ENCODE data around the gene CACNB2. TPM values are rescaled to one million over a fixed set of nuclear protein-coding genes. Genes with fewer than 3 reads are reported as not detected.

Gene CACNB2
- total RNA-seq, 4 donors from 2014 or later = 0.81 to 13.9 (median 4.5) TPM

DNA sequence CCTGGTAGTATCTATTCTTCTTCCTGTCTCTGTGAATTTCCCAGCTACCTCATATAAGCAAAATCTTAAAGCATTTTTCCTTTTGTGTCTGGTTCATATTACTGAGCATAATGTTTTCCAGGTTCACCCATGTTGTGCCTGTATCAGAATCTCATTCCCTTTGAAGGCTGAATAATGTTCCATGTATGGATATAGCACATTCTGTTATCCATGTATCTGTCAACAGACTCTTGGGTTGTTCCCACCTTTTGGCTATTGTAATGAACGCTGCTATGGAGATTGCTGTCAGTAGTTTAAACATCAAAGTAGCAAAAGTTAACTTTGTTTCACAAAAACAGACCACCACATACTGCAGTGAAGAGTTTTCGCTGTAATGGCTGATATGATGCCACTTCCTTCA lies 411.2 kb downstream of the CACNB2 start:
- no peaks in the 10 kb centered on the region for H3K4me1 ChIP-seq
- 97 to 98% methylated on average over 2 of the region's 2 CpGs for WGBS, 2 donors
- H3K4me3 ChIP-seq (replicated peaks in 1 of 3) = no peak overlapping the region
- DNase-seq = no peak
- TF ChIP-seq, protein P1, sequence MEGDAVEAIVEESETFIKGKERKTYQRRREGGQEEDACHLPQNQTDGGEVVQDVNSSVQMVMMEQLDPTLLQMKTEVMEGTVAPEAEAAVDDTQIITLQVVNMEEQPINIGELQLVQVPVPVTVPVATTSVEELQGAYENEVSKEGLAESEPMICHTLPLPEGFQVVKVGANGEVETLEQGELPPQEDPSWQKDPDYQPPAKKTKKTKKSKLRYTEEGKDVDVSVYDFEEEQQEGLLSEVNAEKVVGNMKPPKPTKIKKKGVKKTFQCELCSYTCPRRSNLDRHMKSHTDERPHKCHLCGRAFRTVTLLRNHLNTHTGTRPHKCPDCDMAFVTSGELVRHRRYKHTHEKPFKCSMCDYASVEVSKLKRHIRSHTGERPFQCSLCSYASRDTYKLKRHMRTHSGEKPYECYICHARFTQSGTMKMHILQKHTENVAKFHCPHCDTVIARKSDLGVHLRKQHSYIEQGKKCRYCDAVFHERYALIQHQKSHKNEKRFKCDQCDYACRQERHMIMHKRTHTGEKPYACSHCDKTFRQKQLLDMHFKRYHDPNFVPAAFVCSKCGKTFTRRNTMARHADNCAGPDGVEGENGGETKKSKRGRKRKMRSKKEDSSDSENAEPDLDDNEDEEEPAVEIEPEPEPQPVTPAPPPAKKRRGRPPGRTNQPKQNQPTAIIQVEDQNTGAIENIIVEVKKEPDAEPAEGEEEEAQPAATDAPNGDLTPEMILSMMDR (IDR thresholded peaks at IDR 0.05) = no peak
- TF ChIP-seq POLR2A (IDR thresholded peaks at IDR 0.05) = no peak
- intact Hi-C loops (cut with DNase I) = no loop called here
- H3K27me3 ChIP-seq = no peaks in the 10 kb centered on the region
- H3K9me3 ChIP-seq = no peaks in the 10 kb centered on the region
- H3K36me3 ChIP-seq = peaks cover 4 to 5% of the 10 kb centered on the region in 2 donors
- no peak overlapping the region for H3K27ac ChIP-seq

DNA sequence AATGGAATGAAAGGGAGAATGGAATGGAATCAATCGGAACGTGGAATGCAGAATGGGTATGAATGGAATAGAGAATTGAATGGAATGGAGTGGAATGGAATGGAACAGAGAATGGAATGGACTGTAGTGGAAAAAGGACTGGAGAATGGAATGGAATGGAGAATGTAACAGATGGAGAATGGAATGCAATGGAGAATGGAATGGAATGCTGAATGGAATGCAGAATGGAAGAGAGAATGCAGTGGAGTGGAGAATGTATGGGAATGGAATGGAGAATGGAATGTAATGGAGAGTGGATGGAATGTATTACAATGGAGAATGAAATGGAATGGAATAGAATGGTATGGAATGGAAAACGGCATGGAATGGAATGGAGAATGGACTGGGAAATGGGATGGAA lies 414.3 kb downstream of the CACNB2 start:
- TF ChIP-seq, protein P1 (IDR thresholded peaks at IDR 0.05) = no peak
- no peak overlapping the region for H3K27ac ChIP-seq
- peaks cover 4 to 5% of the 10 kb centered on the region in 2 donors for H3K36me3 ChIP-seq
- no peak for DNase-seq
- H3K4me3 ChIP-seq (replicated peaks in 1 of 3) = no peak overlapping the region
- intact Hi-C loops (cut with DNase I) = no loop called here
- H3K4me1 ChIP-seq = no peaks in the 10 kb centered on the region
- WGBS, 2 donors = 96% methylated on average over 3 of the region's 3 CpGs
- H3K27me3 ChIP-seq = no peaks in the 10 kb centered on the region
- no peaks in the 10 kb centered on the region for H3K9me3 ChIP-seq

DNA sequence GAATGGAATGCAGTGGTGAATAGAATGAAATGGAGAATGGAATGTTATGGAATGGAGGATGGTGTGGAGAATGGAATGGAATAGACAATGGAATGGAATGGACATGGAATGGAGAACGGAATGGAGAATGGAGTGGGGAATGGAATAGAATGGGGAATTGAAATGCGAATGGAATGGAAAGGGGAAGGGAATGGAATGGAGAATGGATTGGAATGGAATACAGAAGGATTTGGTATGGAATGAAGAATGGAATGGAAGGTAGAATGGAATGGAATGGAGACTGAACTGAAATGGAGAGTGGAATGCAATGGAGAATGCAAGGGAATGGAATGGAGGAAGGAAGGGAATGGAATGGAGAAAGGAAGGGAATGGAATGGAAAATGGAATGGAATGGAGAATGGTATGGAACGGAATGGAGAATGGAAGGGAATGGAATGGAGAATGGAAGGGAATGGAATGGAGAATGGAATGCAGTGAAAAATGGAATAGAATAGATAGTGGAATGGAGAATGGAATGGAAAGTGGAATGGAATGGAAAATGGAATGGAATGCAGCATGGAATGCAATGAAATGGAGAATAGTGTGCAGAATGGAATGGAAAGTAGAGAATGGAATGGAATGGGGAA lies 416.4 kb downstream of the CACNB2 start:
- no peak for DNase-seq
- Histone ChIP-seq H3K4me3 (replicated peaks in 1 of 3) (no peak overlapping the region), H3K36me3 (peaks cover 0 to 5% of the 10 kb centered on the region in 2 donors), H3K27ac (no peak overlapping the region), H3K4me1 (no peaks in the 10 kb centered on the region), H3K9me3 (no peaks in the 10 kb centered on the region), H3K27me3 (no peaks in the 10 kb centered on the region)
- WGBS, 2 donors = 94 to 97% methylated on average over 3 of the region's 3 CpGs
- TF ChIP-seq, protein P1 (IDR thresholded peaks at IDR 0.05) = no peak
- no peak for TF ChIP-seq POLR2A (IDR thresholded peaks at IDR 0.05)
- intact Hi-C loops (cut with DNase I) = no loop called here

DNA sequence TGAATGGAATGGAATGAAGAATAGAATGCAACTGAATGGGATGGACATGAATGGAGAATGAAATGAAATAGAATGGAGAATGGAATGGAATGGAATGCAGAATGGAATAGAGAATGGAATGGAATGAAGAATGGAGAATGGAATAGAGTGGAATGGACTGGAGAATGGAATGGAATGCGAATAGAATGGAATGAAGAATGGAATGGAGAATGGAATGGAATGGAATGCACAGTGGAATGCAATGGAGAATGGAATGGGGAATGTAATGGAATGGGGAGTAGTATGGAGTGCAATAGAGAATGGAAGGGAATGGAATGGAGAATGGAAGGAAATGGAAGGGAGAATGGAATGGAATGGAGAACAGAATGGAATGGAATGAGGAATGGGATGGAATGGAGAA lies 417.7 kb downstream of the CACNB2 start:
- no peaks in the 10 kb centered on the region for H3K27me3 ChIP-seq
- no peak overlapping the region for H3K4me3 ChIP-seq (replicated peaks in 1 of 3)
- no peak for DNase-seq
- H3K9me3 ChIP-seq = no peaks in the 10 kb centered on the region
- 95 to 96% methylated on average over 1 of the region's 1 CpG for WGBS, 2 donors
- intact Hi-C loops (cut with DNase I) = no loop called here
- no peaks in the 10 kb centered on the region for H3K4me1 ChIP-seq
- no peak overlapping the region for H3K27ac ChIP-seq
- peaks cover 0 to 5% of the 10 kb centered on the region in 2 donors for H3K36me3 ChIP-seq
- TF ChIP-seq, protein P1 (IDR thresholded peaks at IDR 0.05) = no peak
- TF ChIP-seq POLR2A (IDR thresholded peaks at IDR 0.05) = no peak

DNA sequence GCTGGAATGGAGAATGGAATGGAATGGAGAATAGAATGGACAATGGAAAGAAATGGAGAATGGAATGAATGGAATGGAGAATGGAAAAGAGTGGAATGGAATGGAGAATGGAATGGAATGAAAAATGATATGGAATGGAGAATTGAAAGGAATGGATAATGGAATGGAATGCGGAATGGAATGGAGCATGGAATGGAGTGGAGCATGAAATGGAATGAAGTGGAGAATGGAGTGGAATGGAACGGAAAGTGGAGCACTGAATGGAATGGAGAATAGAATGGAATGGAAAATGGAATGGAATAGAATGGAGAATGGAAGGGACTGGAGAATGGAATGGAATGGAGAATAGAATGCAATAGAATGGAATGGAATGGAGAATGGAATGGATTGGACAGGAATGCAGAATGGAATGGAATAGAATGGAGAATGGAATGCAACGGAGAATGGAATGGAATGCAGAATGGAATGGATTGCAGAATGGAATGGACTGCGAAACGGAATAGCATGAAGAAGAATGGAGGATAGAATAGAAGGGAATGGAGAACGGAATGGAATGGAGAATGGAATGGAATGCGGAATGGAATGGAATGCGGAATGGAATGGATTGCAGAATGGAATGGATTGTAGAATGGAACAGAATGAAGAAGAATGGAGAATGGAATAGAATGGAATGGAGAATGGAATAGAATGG lies 421.8 kb downstream of the CACNB2 start:
- 94 to 96% methylated on average over 8 of the region's 8 CpGs for WGBS, 2 donors
- no peaks in the 10 kb centered on the region for H3K36me3 ChIP-seq
- no peak for TF ChIP-seq POLR2A (IDR thresholded peaks at IDR 0.05)
- TF ChIP-seq, protein P1 (IDR thresholded peaks at IDR 0.05) = no peak
- H3K9me3 ChIP-seq = no peaks in the 10 kb centered on the region
- no peaks in the 10 kb centered on the region for H3K4me1 ChIP-seq
- H3K27ac ChIP-seq = no peak overlapping the region
- DNase-seq = no peak
- intact Hi-C loops (cut with DNase I) = no loop called here
- H3K4me3 ChIP-seq (replicated peaks in 1 of 3) = no peak overlapping the region
- no peaks in the 10 kb centered on the region for H3K27me3 ChIP-seq
